Activated T-helper 2 cell treated with anti-CD3 and anti-CD28 coated beads, Interferon-gamma antibody, Interleukin-2, Interleukin-4, amounts not matched to agents 10 μg/mL and 5 μg/mL and 100 μg/mL, durations not matched to agents 14 hours and 24 hours and 36 hours (primary cell): ENCODE data around the gene SLC25A24. TPM values are rescaled to one million over a fixed set of nuclear protein-coding genes. Genes with fewer than 3 reads are reported as not detected.

Source experiments
- DNase-seq: peaks from one replicate; pipeline ENCODE4 v3.0.0; 2021; ENCODE audit warnings: low spot score
- H3K27ac Mint-ChIP-seq: one replicate; pipeline ENCODE4 v1.8.0; 2021; ENCODE audit warnings: mixed read lengths
- H3K27me3 Mint-ChIP-seq: one replicate; pipeline ENCODE4 v1.8.0; 2021; ENCODE audit warnings: low read depth, mixed read lengths
- H3K36me3 Mint-ChIP-seq: one replicate; pipeline ENCODE4 v1.8.0; 2021; ENCODE audit warnings: low read depth, mixed read lengths
- H3K4me1 Mint-ChIP-seq: one replicate; pipeline ENCODE4 v1.8.0; 2021; ENCODE audit warnings: low read depth, mixed read lengths
- H3K4me3 Mint-ChIP-seq: one replicate; pipeline ENCODE4 v1.8.0; 2021; ENCODE audit warnings: low read depth, mild to moderate bottlenecking, moderate library complexity, mixed read lengths
- H3K9me3 Mint-ChIP-seq: one replicate; pipeline ENCODE4 v1.8.0; 2021; ENCODE audit warnings: mixed read lengths
- intact Hi-C: fragments of 100-400 bp; cut with micrococcal nuclease; formaldehyde crosslinking; loops from one replicate; pipeline ENCODE4 v1.15.1; 2023
- total RNA-seq: library from RNA; stranded (reverse); gene quantifications from 2 replicates; pipeline ENCODE4 v1.2.3, GENCODE V29; 2022

The SLC25A24 gene
- total RNA-seq, 1 donor from 2014 or later, result 27.5 TPM

DNA sequence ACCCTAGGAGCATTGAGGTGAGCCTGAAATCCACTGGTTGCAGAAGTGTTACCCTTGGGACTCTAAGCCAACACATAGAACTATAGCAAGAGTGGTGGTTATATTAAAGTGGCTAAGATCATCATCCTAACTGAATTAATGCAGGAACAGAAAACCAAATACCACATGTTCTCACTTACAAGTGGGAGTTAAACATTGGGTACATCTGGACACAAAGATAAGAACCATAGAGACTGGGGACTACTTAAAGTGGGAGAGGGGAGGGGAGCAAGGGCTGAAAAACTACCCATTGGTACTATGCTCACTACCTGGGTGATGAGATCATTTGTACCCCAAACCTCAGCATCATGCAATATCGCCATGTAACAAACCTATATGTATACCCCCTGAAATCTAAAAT lies 100.0 kb downstream of the SLC25A24 start:
- no peak overlapping the region for H3K27ac Mint-ChIP-seq

GRCh38 chr1:108097018-108097417 lies 103.1 kb downstream of the SLC25A24 start:
- no peak overlapping the region for H3K27ac Mint-ChIP-seq
- H3K4me1 Mint-ChIP-seq, result peaks cover 7% of the 10 kb centered on the region
- peaks cover 13% of the 10 kb centered on the region for H3K27me3 Mint-ChIP-seq
- H3K4me3 Mint-ChIP-seq, result no peak overlapping the region
- H3K9me3 Mint-ChIP-seq, result no peaks in the 10 kb centered on the region
- intact Hi-C loops, result no loop called here
- DNase-seq, result no peak
- no peaks in the 10 kb centered on the region for H3K36me3 Mint-ChIP-seq

More for the DNA sequence above, 100.0 kb downstream of the SLC25A24 start:
- intact Hi-C loops, result no loop called here
- Mint-ChIP-seq H3K27me3 (peaks cover 15% of the 10 kb centered on the region), H3K9me3 (peaks cover 3% of the 10 kb centered on the region), H3K36me3 (no peaks in the 10 kb centered on the region), H3K4me1 (peaks cover 7% of the 10 kb centered on the region), H3K4me3 (no peak overlapping the region)
- DNase-seq, result no peak

DNA sequence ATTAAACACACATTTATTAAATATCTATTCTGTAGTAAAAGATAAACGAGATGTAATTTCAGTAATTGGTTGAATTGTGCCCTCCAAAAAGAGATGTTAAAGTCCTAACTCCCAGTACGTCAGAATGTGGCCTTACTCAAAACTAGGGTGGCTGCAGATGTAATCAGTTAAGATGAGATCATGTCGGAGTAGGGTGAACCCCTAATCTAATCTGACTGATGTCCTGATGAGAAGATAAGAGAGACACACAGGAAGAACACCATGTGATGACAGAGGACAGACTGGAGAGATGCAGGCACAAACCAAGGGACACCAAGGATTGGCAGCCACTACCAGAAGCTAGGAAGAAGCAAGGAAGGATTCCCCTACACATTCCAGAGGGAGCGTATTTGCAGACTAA lies 104.1 kb downstream of the SLC25A24 start:
- Mint-ChIP-seq H3K36me3 (no peaks in the 10 kb centered on the region), H3K27me3 (peaks cover 10% of the 10 kb centered on the region), H3K4me3 (no peak overlapping the region), H3K4me1 (peaks cover 7% of the 10 kb centered on the region), H3K27ac (no peak overlapping the region), H3K9me3 (no peaks in the 10 kb centered on the region)
- intact Hi-C loops, result no loop called here
- no peak for DNase-seq

- H3K4me3 Mint-ChIP-seq, result no peak overlapping the region
- H3K27me3 Mint-ChIP-seq, result peaks cover 10% of the 10 kb centered on the region
- no peaks in the 10 kb centered on the region for H3K36me3 Mint-ChIP-seq
- no peak overlapping the region for H3K27ac Mint-ChIP-seq
- no peak for DNase-seq
- intact Hi-C loops, result no loop called here
- H3K4me1 Mint-ChIP-seq, result no peaks in the 10 kb centered on the region
- no peaks in the 10 kb centered on the region for H3K9me3 Mint-ChIP-seq
Measured at GRCh38 chr1:108089477-108089876, 110.7 kb downstream of the SLC25A24 start.

DNA sequence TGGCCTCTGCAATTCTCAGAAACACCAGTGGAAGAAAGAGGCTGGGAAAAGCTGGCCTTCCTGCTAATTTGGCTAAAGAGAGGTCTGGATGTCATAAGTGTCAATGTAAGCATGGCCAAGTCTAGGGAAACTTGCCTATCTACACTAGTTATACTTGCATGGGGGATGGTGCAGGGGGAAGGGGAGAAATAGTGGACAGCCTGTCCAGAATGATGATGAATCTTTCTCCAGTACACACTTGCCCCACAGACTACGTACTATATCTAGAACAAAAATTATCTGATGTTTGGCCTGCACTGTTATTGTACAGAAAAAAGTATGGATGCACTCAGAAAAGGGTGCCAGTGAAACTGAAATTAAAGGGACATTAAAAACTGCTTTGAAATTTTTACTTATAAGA lies 114.5 kb downstream of the SLC25A24 start:
- no peak overlapping the region for H3K4me3 Mint-ChIP-seq
- peaks cover 4% of the 10 kb centered on the region for H3K27me3 Mint-ChIP-seq
- intact Hi-C loops, result no loop called here
- peaks cover 26% of the 10 kb centered on the region for H3K4me1 Mint-ChIP-seq
- no peaks in the 10 kb centered on the region for H3K36me3 Mint-ChIP-seq
- no peaks in the 10 kb centered on the region for H3K9me3 Mint-ChIP-seq
- no peak overlapping the region for H3K27ac Mint-ChIP-seq
- no peak for DNase-seq

- no peak for DNase-seq
- Mint-ChIP-seq H3K4me3 (no peak overlapping the region), H3K9me3 (no peaks in the 10 kb centered on the region), H3K4me1 (peaks cover 31% of the 10 kb centered on the region), H3K27ac (no peak overlapping the region), H3K27me3 (peaks cover 2% of the 10 kb centered on the region), H3K36me3 (no peaks in the 10 kb centered on the region)
- intact Hi-C loops, result no loop called here
Measured at GRCh38 chr1:108084866-108085477, 115.2 kb downstream of the SLC25A24 start.

Other genes starting within 250 kb of the SLC25A24 start
- gene VAV3, start 235.2 kb downstream of the SLC25A24 start, total RNA-seq, result 1.9 and 4.1 TPM in 2 replicates
- 0.43 and 0.97 TPM in 2 replicates for gene NBPF4, start 43.7 kb upstream of the SLC25A24 start, total RNA-seq
- gene NBPF6, start 250.0 kb upstream of the SLC25A24 start, total RNA-seq, result 0.23 and 0.50 TPM in 2 replicates